T-helper 9 cell (primary cell): ENCODE data around the gene ZNF227.
"Not testable (repeated sequence)": the region's sequence is repeated elsewhere in the genome, so short reads cannot be mapped to it uniquely, and the experiment has no call there.

Experiments
- DNase-seq: peaks from one replicate; pipeline ENCODE4 v3.0.0-alpha.2; 2020
- total RNA-seq, 2 donors: gene quantifications; one replicate each; lab custom pipeline; 2026; lab: John Stamatoyannopoulos, UW

The ZNF227 gene
- total RNA-seq: 12.5 to 61.2 reads per million in 2 donors

- DNase-seq: peak; percentile 67
These were observed at the start of gene ZNF227 for GRCh38 chr19:44212250-44212865. ZNF227 (plus strand) TSS chr19:44212532; CDS start chr19:44217793, 5,261 bp downstream.

GRCh38 chr19:44163789-44164188 is 48.5 kb upstream of the ZNF227 start:
- DNase-seq: no peak

GRCh38 chr19:44164327-44164672 is 48.0 kb upstream of the ZNF227 start:
- DNase-seq: no peak

GRCh38 chr19:44164673-44165512 is 47.4 kb upstream of the ZNF227 start, which contains the start of gene ZNF226:
ZNF226 (plus strand) TSS chr19:44165100; CDS start chr19:44170081, 4,981 bp downstream.
- DNase-seq: peak; percentile 49

- not testable (repeated sequence) for DNase-seq
These were observed 41.7 kb upstream of the ZNF227 start for GRCh38 chr19:44170660-44171059.

GRCh38 chr19:44176590-44176989 is 35.7 kb upstream of the ZNF227 start:
- no peak for DNase-seq

- no peak for DNase-seq
These were observed 31.4 kb upstream of the ZNF227 start for GRCh38 chr19:44180968-44181367.

GRCh38 chr19:44182145-44182544 is 30.2 kb upstream of the ZNF227 start:
- DNase-seq: no peak

GRCh38 chr19:44190020-44190419 is 22.3 kb upstream of the ZNF227 start:
- no peak for DNase-seq

- no peak for DNase-seq
These were observed 20.2 kb upstream of the ZNF227 start for GRCh38 chr19:44192127-44192526.

- no peak for DNase-seq
These were observed 15.6 kb upstream of the ZNF227 start for GRCh38 chr19:44196772-44197171.

GRCh38 chr19:44202470-44202869 is 9.9 kb upstream of the ZNF227 start:
- no peak for DNase-seq

GRCh38 chr19:44202974-44203373 is 9.4 kb upstream of the ZNF227 start:
- DNase-seq: no peak

GRCh38 chr19:44203877-44204276 is 8.5 kb upstream of the ZNF227 start:
- DNase-seq: not testable (repeated sequence)

GRCh38 chr19:44204772-44205171 is 7.6 kb upstream of the ZNF227 start:
- DNase-seq: no peak

- peak; percentile 61 for DNase-seq
These were observed 5.1 kb upstream of the ZNF227 start for GRCh38 chr19:44207126-44207803.

GRCh38 chr19:44212866-44213346 is 574 bp downstream of the ZNF227 start:
- DNase-seq: no peak

- DNase-seq: not testable (repeated sequence)
These were observed 7.6 kb downstream of the ZNF227 start for GRCh38 chr19:44219926-44220325.

- not testable (repeated sequence) for DNase-seq
These were observed 8.4 kb downstream of the ZNF227 start for GRCh38 chr19:44220761-44221160.

- DNase-seq: not testable (repeated sequence)
These were observed 9.0 kb downstream of the ZNF227 start for GRCh38 chr19:44221291-44221690.

GRCh38 chr19:44228318-44228717 is 16.0 kb downstream of the ZNF227 start:
- no peak for DNase-seq

GRCh38 chr19:44232867-44233266 is 20.5 kb downstream of the ZNF227 start:
- DNase-seq: no peak

GRCh38 chr19:44236384-44236783 is 24.1 kb downstream of the ZNF227 start:
- no peak for DNase-seq
